Measurements from ENCODE around the gene ZAP70. TPM values are rescaled to one million over a fixed set of nuclear protein-coding genes. Genes with fewer than 3 reads are reported as not detected.

Gene ZAP70
- total RNA-seq, 2 donors from 2014 or later = 2.2 to 3.4 TPM

DNA sequence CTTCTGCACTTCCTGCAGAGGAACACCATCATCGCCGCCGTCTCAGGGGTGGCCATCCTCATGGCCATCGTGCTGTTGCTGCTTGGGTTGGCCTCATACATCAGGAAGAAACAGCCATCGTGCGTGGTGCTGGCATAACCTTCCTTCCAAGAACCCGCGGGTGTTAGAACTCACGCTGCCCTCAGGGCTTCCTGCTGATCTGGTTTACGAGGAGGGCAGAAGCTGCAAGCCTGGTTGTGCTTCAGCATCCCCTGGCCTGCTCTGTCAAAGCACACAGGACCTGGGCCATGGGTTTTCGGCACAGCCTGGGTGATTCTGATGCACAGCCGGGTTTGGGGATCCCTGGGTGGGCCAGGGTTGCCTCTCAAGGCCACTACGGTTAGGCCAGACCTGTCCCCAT lies 12.2 kb upstream of the ZAP70 start:
- H3K9ac ChIP-seq (ENCODE audit: low read depth in 2 of 2, low read length in 2 of 2) = no peak overlapping the region
- H3K27me3 ChIP-seq = no peaks in the 10 kb centered on the region
- no peaks in the 10 kb centered on the region for H3K36me3 ChIP-seq
- H3K4me3 ChIP-seq = no peak overlapping the region
- no peak overlapping the region for H3K27ac ChIP-seq
- TF ChIP-seq, protein P1, sequence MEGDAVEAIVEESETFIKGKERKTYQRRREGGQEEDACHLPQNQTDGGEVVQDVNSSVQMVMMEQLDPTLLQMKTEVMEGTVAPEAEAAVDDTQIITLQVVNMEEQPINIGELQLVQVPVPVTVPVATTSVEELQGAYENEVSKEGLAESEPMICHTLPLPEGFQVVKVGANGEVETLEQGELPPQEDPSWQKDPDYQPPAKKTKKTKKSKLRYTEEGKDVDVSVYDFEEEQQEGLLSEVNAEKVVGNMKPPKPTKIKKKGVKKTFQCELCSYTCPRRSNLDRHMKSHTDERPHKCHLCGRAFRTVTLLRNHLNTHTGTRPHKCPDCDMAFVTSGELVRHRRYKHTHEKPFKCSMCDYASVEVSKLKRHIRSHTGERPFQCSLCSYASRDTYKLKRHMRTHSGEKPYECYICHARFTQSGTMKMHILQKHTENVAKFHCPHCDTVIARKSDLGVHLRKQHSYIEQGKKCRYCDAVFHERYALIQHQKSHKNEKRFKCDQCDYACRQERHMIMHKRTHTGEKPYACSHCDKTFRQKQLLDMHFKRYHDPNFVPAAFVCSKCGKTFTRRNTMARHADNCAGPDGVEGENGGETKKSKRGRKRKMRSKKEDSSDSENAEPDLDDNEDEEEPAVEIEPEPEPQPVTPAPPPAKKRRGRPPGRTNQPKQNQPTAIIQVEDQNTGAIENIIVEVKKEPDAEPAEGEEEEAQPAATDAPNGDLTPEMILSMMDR (IDR thresholded peaks at IDR 0.05) = no peak
- no peaks in the 10 kb centered on the region for H3K4me1 ChIP-seq
- intact Hi-C loops (cut with DNase I) = no loop called here
- no peaks in the 10 kb centered on the region for H3K9me3 ChIP-seq
- no peak for DNase-seq

DNA sequence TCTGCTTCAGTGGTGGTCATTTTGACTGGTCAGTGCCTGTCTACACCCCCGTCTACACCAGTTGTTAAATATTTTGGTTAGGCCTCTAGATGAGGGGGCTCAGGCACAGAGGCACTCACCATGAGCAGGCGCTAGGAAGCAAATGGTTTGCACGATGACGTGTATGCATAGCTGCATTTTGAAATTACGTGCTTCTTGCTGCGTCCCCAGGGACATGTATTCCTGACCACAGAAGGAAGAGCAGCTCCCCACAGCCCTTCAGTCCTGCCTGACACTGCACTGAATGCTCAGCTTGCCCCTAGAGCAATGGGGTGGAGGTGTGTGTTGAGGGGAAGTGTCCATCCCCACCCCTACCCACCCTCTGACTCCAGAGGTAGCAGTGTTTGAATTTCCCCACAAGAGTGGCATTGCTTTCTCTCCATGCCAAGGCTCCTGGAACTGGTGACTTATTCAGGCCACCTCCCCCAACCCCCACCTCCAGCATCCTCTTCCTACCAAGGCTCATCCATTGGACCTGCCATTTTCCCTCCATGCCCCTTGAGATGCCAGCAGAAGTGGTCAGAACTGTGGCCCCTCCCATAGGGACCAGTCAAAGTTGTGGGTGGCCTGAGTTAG lies 11.4 kb upstream of the ZAP70 start:
- Histone ChIP-seq H3K4me3 (no peak overlapping the region), H3K4me1 (no peaks in the 10 kb centered on the region), H3K9ac (ENCODE audit: low read depth in 2 of 2, low read length in 2 of 2) (no peak overlapping the region), H3K36me3 (no peaks in the 10 kb centered on the region), H3K27me3 (no peaks in the 10 kb centered on the region), H3K9me3 (no peaks in the 10 kb centered on the region), H3K27ac (no peak overlapping the region)
- no peak for DNase-seq
- TF ChIP-seq, protein P1 (IDR thresholded peaks at IDR 0.05) = no peak
- intact Hi-C loops (cut with DNase I) = no loop called here

DNA sequence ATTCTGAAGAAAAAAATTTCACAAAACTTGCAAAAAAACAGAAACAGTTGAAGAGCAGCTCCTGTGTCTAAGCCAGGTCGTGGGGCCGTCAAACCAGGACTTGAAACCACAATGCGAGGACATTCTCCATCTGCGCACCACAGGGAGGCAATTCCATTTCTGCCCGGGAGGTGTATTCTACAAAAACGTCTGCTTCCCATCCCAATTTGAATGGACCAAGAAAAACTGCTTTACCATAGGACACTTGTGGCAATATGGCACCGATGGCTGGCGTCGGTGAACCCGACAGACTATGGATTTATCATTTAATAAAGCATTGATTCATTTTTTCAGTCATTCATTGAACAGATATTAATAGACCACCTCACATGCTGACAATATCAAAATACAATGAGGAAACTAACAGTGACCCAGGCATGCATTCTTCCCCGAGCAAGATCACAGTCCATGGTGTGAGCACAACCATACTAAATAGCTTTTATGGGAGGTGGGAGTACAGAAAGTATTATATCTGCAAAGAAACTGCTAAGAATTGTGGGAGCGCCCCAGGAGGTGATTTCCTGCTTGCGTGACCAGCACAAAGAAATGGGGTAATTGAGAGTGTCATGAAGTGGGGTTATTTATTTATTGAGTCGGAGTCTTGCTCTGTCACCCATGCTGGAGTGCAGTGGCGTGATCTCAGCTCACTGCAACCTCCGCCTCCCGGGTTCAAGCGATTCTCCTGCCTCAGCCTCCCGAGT lies 10.5 kb upstream of the ZAP70 start:
- TF ChIP-seq, protein P1 (IDR thresholded peaks at IDR 0.05) = no peak
- no peak for DNase-seq
- H3K4me3 ChIP-seq = no peak overlapping the region
- no peaks in the 10 kb centered on the region for H3K9me3 ChIP-seq
- intact Hi-C loops (cut with DNase I) = no loop called here
- no peaks in the 10 kb centered on the region for H3K36me3 ChIP-seq
- no peak overlapping the region for H3K27ac ChIP-seq
- no peaks in the 10 kb centered on the region for H3K27me3 ChIP-seq
- no peaks in the 10 kb centered on the region for H3K4me1 ChIP-seq
- H3K9ac ChIP-seq (ENCODE audit: low read depth in 2 of 2, low read length in 2 of 2) = no peak overlapping the region

DNA sequence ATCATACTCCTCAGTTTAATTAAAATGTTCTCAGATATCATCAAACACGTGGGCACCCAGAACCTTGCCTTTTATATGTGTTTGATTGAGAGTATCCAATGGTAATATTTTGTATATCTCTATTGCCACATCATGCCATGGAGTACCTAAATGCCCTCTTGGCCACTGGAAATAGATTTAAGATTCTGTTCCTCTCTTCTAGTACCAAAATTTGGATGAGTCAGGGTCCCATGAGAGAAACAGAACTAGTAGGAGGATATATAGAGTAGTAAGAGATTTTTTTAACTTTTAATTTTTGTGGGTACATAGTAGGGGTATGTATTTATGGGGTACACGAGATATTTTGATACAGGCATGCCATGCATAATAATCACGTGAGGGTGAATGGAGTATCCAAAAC lies 9.6 kb upstream of the ZAP70 start:
- Histone ChIP-seq H3K9me3 (no peaks in the 10 kb centered on the region), H3K4me3 (no peak overlapping the region), H3K27ac (no peak overlapping the region), H3K9ac (ENCODE audit: low read depth in 2 of 2, low read length in 2 of 2) (no peak overlapping the region), H3K36me3 (no peaks in the 10 kb centered on the region), H3K27me3 (no peaks in the 10 kb centered on the region), H3K4me1 (no peaks in the 10 kb centered on the region)
- TF ChIP-seq, protein P1 (IDR thresholded peaks at IDR 0.05) = no peak
- DNase-seq = no peak
- intact Hi-C loops (cut with DNase I) = no loop called here

DNA sequence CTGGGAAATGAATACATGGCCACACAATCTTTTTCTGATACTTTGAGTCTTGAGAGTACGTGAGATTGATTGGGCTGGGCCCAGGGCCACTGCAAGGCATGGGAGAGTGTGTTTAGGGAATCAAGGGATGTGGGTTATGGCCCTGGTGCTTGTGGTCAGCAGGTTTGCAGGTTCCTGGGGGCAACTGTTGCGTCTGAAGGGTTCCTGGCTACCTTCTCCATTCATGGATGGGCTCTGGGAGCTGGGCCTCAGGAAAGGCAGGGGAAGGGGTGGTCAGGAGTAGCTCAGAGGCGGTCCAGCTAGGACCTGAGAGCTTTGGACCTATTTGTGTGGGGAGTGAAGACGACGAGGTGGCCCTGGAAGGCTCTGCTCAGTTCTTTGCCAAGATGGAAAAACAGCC lies 8.4 kb upstream of the ZAP70 start:
- intact Hi-C loops (cut with DNase I) = no loop called here
- no peak for DNase-seq
- TF ChIP-seq, protein P1 (IDR thresholded peaks at IDR 0.05) = no peak

More for the DNA sequence above, 8.4 kb upstream of the ZAP70 start:
- no peaks in the 10 kb centered on the region for H3K4me1 ChIP-seq
- H3K9me3 ChIP-seq = no peaks in the 10 kb centered on the region
- no peak overlapping the region for H3K9ac ChIP-seq (ENCODE audit: low read depth in 2 of 2, low read length in 2 of 2)
- H3K36me3 ChIP-seq = no peaks in the 10 kb centered on the region
- no peaks in the 10 kb centered on the region for H3K27me3 ChIP-seq
- H3K4me3 ChIP-seq = no peak overlapping the region
- H3K27ac ChIP-seq = no peak overlapping the region

All from colonic mucosa (tissue), 4 donors.